Right lobe of liver (tissue), 6 donors: ENCODE data around the gene CCNG2. TPM values are rescaled to one million over a fixed set of nuclear protein-coding genes. Genes with fewer than 3 reads are reported as not detected.

Experiments
- ATAC-seq, 4 donors: fragments of 200-7000 bp; cut with Tn5 transposase; one replicate each; pipeline ENCODE4 v1.9.1; 2020; ENCODE audit warnings: mild to moderate bottlenecking in 4 of 4, moderate library complexity in 4 of 4
- DNase-seq, 3 donors: peaks; one replicate each; pipeline ENCODE4 v3.0.0-alpha.2; 2020
- H3K27ac ChIP-seq, 3 donors: fragments of 200-600 bp; one replicate each; pipeline ENCODE4 v1.8.0; 2022
- H3K27me3 ChIP-seq, 2 donors: fragments of 200-600 bp; one replicate each; pipeline ENCODE4 v1.8.0; 2022
- H3K36me3 ChIP-seq, 4 donors: fragments of 200-600 bp; sonication (generic) in 1 of 4; one replicate each; pipeline versions ENCODE4 v1.5.1 to v1.8.0; 2017 to 2022; ENCODE audit warnings: control low read depth in 1 of 4
- H3K4me1 ChIP-seq, 4 donors: fragments of 200-600 bp; sonication (generic) in 1 of 4; one replicate each; pipeline versions ENCODE4 v1.5.1 to v1.8.0; 2017 to 2022; ENCODE audit warnings: control low read depth in 1 of 4
- H3K4me3 ChIP-seq, 3 donors: fragments of 200-600 bp; one replicate each; pipeline ENCODE4 v1.8.0; 2022
- H3K9me3 ChIP-seq, 4 donors: fragments of 200-600 bp; sonication (generic) in 1 of 4; one replicate each; pipeline versions ENCODE4 v1.5.1 to v1.8.0; 2017 to 2022; ENCODE audit warnings: control low read depth in 1 of 4
- CTCF ChIP-seq, 4 donors: fragments of 200-600 bp in 3 of 4; fragments of 450-650 bp in 1 of 4; IDR thresholded peaks; one replicate each; pipeline versions ENCODE4 v1.5.1 to v1.8.0; 2016 to 2022; ENCODE audit warnings: antibody characterized with exemption in 4 of 4, mild to moderate bottlenecking in 2 of 4
- POLR2A ChIP-seq: fragments of 450-650 bp; IDR thresholded peaks from one replicate; pipeline ENCODE4 v1.6.1; 2017; ENCODE audit warnings: antibody characterized with exemption, mild to moderate bottlenecking
- WGBS: methylation state at CpG from one replicate; pipeline ENCODE4 v1.1.6; 2018; ENCODE audit warnings: low coverage, low lambda C conversion rate; ENCODE audit not compliant: insufficient coverage; ENCODE audit errors: missing lambda C conversion rate; 5-methylcytosine and 5-hydroxymethylcytosine counted together
- intact Hi-C, 2 donors: fragments of 100-400 bp; cut with DNase I; formaldehyde crosslinking; loops; one replicate each; pipeline versions ENCODE4 v1.11.2 to v1.14.1; 2022
- total RNA-seq, 6 experiments: library from RNA; depleted of rRNA in 2 of 6; stranded (reverse); fragments of >200 nt in 2 of 6; fragmentation: NEBNext Ultra II Directional in 3 of 6; extraction: Animal tissue kit (Norgen Biotek cat#: 25700) in 3 of 6; gene quantifications; one replicate each; pipeline versions ENCODE4 v1.1.0 to v1.2.4, GENCODE V29; 2016 to 2023
- donor health status: DM: no; HTN: yes; CAD: no.
- donor health status: DM: no; HTN: no; CAD: no.
- donor health status: DM: no; HTN: no; CAD: no.
- donor health status: DM: no; HTN: yes; CAD: no.
- donor health status: DM: no; HTN: yes; CAD: no.

CCNG2 gene
- total RNA-seq, 6 experiments from 2014 or later, result 3.3 to 15.6 (median 6.1) TPM

- no peak overlapping the region for H3K4me3 ChIP-seq
- DNase-seq (no peak), ATAC-seq (no peak)
- no peaks in the 10 kb centered on the region for H3K36me3 ChIP-seq
- 25% methylated on average over 1 of the region's 1 CpG for WGBS
- no peaks in the 10 kb centered on the region for H3K27me3 ChIP-seq
- H3K9me3 ChIP-seq, result no peaks in the 10 kb centered on the region
- intact Hi-C loops, result no loop called here
- no peak overlapping the region for H3K27ac ChIP-seq
- no peaks in the 10 kb centered on the region for H3K4me1 ChIP-seq
- TF ChIP-seq POLR2A (no peak), CTCF (IDR thresholded peaks at IDR 0.05) (no peak)
Observed at GRCh38 chr4:77194989-77195388, 38.0 kb downstream of the CCNG2 start.

- WGBS, result 65% methylated on average over 2 of the region's 4 CpGs
Observed at GRCh38 chr4:77196866-77197265, 39.9 kb downstream of the CCNG2 start.

GRCh38 chr4:77197361-77197760 lies 40.4 kb downstream of the CCNG2 start:
- no peaks in the 10 kb centered on the region for H3K4me1 ChIP-seq
- no peaks in the 10 kb centered on the region for H3K36me3 ChIP-seq
- no peak overlapping the region for H3K4me3 ChIP-seq
- H3K27ac ChIP-seq, result no peak overlapping the region
- DNase-seq (no peak), ATAC-seq (no peak)
- H3K9me3 ChIP-seq, result no peaks in the 10 kb centered on the region
- intact Hi-C loops, result no loop called here
- H3K27me3 ChIP-seq, result no peaks in the 10 kb centered on the region
- 50% methylated on average over 1 of the region's 5 CpGs for WGBS
- TF ChIP-seq CTCF (IDR thresholded peaks at IDR 0.05) (no peak), POLR2A (no peak)

More at GRCh38 chr4:77196866-77197265, 39.9 kb downstream of the CCNG2 start:
- intact Hi-C loops, result no loop called here
- no peak overlapping the region for H3K27ac ChIP-seq
- no peak overlapping the region for H3K4me3 ChIP-seq
- H3K27me3 ChIP-seq, result no peaks in the 10 kb centered on the region
- TF ChIP-seq CTCF (IDR thresholded peaks at IDR 0.05) (no peak), POLR2A (no peak)
- no peaks in the 10 kb centered on the region for H3K9me3 ChIP-seq
- H3K36me3 ChIP-seq, result no peaks in the 10 kb centered on the region
- ATAC-seq, result peak in 2 of 4 donors; percentile 29 to 48
- no peak for DNase-seq
- H3K4me1 ChIP-seq, result no peaks in the 10 kb centered on the region

GRCh38 chr4:77197831-77198230 lies 40.8 kb downstream of the CCNG2 start:
- DNase-seq (no peak), ATAC-seq (no peak)
- Histone ChIP-seq H3K27me3 (no peaks in the 10 kb centered on the region), H3K9me3 (no peaks in the 10 kb centered on the region), H3K36me3 (no peaks in the 10 kb centered on the region), H3K4me3 (no peak overlapping the region), H3K4me1 (no peaks in the 10 kb centered on the region), H3K27ac (no peak overlapping the region)
- intact Hi-C loops, result no loop called here
- 86% methylated on average over 1 of the region's 2 CpGs for WGBS
- TF ChIP-seq POLR2A, result no peak
- no peak for TF ChIP-seq CTCF (IDR thresholded peaks at IDR 0.05)

- H3K36me3 ChIP-seq, result no peaks in the 10 kb centered on the region
- DNase-seq (no peak), ATAC-seq (no peak)
- WGBS, result 79% methylated on average over 2 of the region's 2 CpGs
- H3K27ac ChIP-seq, result no peak overlapping the region
- H3K4me3 ChIP-seq, result no peak overlapping the region
- no peaks in the 10 kb centered on the region for H3K4me1 ChIP-seq
- no peaks in the 10 kb centered on the region for H3K27me3 ChIP-seq
- TF ChIP-seq POLR2A, result no peak
- no peak for TF ChIP-seq CTCF (IDR thresholded peaks at IDR 0.05)
- intact Hi-C loops, result no loop called here
- no peaks in the 10 kb centered on the region for H3K9me3 ChIP-seq
Observed at GRCh38 chr4:77199276-77199675, 42.3 kb downstream of the CCNG2 start.
